ENCODE data around the gene FBLIM1.

Gene FBLIM1

DNA sequence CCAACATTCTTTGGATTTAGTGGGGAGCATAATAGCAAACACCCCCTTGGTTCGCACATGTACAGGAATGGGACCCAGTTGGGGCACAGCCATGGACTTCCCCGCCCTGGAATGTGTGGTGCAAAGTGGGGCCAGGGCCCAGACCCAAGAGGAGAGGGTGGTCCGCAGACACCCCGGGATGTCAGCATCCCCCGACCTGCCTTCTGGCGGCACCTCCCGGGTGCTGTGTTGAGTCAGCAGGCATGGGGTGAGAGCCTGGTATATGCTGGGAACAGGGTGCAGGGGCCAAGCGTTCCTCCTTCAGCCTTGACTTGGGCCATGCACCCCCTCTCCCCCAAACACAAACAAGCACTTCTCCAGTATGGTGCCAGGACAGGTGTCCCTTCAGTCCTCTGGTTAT is 27.1 kb downstream of the FBLIM1 start:
- TF ChIP-seq, protein P1, sequence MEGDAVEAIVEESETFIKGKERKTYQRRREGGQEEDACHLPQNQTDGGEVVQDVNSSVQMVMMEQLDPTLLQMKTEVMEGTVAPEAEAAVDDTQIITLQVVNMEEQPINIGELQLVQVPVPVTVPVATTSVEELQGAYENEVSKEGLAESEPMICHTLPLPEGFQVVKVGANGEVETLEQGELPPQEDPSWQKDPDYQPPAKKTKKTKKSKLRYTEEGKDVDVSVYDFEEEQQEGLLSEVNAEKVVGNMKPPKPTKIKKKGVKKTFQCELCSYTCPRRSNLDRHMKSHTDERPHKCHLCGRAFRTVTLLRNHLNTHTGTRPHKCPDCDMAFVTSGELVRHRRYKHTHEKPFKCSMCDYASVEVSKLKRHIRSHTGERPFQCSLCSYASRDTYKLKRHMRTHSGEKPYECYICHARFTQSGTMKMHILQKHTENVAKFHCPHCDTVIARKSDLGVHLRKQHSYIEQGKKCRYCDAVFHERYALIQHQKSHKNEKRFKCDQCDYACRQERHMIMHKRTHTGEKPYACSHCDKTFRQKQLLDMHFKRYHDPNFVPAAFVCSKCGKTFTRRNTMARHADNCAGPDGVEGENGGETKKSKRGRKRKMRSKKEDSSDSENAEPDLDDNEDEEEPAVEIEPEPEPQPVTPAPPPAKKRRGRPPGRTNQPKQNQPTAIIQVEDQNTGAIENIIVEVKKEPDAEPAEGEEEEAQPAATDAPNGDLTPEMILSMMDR (conservative IDR thresholded peaks at IDR 0.05) = no peak
- H3K27ac ChIP-seq = no peak overlapping the region

DNA sequence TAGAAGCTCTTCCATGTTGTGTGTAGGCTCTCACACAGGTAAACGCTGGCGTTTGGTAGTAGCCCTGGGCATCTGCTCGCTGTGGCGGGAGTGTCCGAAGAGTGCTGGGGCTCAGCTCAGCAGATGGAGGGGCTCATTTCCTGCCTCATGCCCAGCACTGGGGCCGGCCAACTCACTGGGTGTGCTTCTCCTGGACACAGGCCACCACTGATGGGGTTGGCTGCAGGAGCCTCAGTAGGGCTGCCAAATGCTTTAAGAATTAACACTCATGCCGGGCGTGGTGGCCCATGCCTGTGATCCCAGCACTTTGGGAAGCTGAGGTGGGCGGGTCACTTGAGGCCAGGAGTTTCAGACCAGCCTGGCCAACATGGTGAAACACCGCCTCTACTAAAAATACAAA is 28.0 kb downstream of the FBLIM1 start:
- TF ChIP-seq, protein P1 (conservative IDR thresholded peaks at IDR 0.05) = no peak
- H3K27ac ChIP-seq = no peak overlapping the region

DNA sequence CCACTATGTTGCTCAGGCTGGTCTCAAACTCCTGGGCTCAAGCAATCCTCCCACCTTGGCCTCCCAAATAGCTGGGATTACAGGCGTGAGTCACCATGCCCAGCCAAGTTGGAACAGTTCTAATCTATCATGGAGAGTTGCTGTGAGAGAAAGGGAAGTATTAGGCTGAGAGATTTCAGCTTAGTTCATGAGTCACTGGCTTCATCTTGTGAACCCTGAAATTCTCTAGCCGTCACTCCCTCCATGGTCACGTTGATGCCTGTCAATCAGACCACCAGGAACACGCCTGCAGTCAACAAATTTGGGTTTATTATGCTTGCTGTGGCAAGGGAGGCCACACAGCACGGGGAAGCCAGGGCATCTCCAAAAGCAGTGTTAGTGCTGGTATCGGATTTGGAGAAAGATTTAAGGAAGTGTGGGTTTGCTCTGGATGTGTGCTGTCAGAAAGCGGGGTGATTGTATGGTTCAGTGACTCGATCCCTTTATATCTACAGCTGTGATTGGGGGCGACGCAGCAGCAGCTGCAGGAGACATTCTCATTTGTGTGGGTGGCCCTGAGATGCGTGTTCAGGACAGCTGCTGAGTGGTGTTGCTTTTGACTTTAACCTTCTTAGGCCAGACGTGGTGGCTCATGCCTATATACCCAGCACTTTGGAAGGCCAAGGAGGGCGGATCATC is 30.2 kb downstream of the FBLIM1 start:
- TF ChIP-seq, protein P1 (conservative IDR thresholded peaks at IDR 0.05) = no peak
- no peak overlapping the region for H3K27ac ChIP-seq

DNA sequence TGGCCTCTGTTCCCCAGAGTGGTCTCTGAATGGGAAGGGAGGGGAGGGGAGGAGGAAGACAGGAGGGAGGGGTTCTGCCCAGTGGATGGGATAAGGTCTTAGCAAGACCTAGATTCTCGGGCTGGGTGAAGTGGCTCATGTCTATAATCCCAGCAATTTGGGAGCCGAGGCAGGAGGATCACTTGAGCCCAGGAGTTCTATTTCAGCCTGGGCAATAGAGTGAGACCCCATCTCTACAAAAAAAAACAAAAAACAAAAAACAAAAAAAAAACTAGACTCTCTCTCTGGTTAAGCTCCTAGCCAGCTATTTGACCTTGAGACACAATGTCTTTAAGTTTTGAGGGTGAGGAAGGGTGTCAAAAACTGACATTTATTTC is 37.5 kb downstream of the FBLIM1 start:
- peak overlapping the region; percentile 71 for H3K27ac ChIP-seq
- TF ChIP-seq, protein P1 (conservative IDR thresholded peaks at IDR 0.05) = no peak

DNA sequence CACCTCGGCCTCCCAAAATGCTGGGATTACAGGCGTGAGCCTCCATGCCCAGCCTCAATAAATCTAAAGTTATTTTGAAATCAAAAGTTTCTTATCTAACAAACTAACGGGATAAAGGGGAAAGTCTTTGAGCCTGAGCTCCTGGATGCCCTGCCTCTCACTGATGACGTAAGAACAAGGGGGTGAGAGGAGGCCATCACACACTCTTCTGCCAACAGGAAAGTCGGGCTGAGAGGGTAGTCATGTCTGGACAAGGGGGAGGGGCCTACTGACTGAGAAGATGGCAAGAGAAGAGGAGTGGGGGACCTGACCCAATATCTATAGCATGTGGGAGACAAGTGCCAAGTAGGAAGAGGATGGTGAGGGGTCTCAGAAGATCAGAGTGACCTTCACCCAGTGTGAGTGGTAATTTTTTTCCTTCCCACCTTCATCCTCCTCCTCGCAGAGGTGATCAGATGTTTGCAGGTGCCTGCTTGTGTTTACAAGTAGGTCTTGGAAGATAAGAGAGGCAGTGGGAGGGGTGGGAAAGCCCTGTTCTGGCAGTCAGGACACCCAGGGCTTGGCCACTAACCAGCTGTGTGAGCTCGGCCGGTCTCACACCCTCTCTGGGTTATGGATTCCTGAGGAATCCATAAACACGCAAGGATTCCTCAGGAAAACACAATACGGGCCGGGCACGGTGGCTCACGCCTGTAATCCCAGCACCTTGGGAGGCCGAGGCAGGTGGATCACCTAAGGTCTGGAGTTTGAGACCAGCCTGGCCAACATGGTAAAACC is 39.2 kb downstream of the FBLIM1 start:
- peak overlapping the region; percentile 71; the same call in 1 of the 2 replicates for H3K27ac ChIP-seq

DNA sequence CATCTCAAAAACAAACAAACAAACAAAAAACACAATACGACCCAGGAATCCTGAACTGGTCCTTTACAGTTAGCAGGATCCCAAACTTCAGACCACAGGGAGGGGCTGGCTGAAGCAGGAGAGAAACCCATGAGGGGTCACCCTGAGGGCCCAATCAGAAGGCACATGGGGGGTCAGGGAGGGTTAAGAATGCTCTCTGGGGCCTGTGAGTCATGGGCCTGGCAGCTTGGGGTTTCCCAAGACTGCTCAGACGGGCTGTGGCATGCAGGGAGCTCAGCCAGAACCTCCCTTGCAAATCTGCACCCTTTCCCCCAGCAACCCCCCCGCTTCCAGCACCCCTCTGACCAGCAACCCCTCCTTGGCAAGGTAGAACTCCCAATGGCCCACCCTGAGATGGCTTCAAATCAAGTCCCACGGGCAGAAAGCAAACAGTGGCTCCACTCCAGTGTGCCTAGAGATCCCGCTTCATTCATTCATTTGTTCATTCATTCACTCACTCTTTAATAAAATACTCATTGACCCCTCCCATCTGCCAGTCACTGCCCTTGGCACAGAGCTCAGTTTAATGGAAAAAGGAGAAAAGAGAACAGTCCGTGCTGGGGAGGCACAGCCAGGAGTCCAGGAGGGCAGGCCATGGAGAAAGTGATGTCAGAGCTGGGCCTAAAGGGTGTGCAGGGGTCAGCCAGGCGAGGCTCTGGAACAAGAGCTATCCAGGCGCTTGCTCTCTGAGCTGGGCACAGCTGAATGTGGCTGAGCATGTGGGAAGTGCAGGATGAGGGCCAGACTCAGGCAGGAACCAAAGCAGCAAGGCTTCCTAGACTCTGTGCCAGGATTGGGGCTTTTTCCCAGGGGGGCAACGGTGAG is 40.6 kb downstream of the FBLIM1 start:
- H3K27ac ChIP-seq = peak overlapping the region; percentile 75
- TF ChIP-seq, protein P1 (conservative IDR thresholded peaks at IDR 0.05) = no peak

More for the DNA sequence above, 39.2 kb downstream of the FBLIM1 start:
- TF ChIP-seq, protein P1 (conservative IDR thresholded peaks at IDR 0.05) = no peak
